Suprapubic skin (tissue), 3 donors: ENCODE measurements around the gene PIGH.

Source experiments
- CTCF ChIP-seq, 2 donors: fragments of 200-600 bp in 1 of 2; fragments of 450-650 bp in 1 of 2; sonication (generic) in 1 of 2; IDR thresholded peaks; one replicate each; pipeline ENCODE4 v1.5.1; 2016 to 2019; ENCODE audit warnings: antibody characterized with exemption in 2 of 2, mild to moderate bottlenecking in 1 of 2, moderate library complexity in 1 of 2
- POLR2AphosphoS5 ChIP-seq, 3 donors: sonication (generic); formaldehyde crosslinking; IDR thresholded peaks; one replicate each; pipeline ENCODE4 v1.6.1; 2017; ENCODE audit warnings: antibody characterized with exemption in 3 of 3

DNA sequence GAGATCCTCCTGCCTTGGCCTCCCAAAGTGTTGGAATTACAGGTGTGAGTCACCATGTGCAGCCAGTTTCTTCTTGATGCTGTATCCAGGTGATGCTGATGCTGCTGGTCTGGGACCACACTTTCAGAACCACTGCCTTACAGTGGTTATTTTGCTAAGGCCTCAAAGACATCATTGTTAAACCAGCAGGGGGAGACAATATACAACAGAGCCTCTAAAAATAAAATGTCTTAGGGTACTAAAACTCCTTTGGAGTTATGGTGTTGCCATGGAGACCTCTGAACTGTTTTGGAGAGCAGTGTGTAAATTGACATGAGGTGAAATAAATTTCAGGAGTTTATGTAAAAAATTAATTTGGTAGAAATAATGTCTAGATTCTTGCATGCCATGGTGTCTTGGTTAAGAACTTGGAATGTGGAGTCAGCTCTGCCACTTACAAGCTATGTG lies 18.6 kb upstream of the PIGH start:
- peak; percentile 36 to 48 for TF ChIP-seq CTCF (IDR thresholded peaks at IDR 0.05)
- TF ChIP-seq POLR2AphosphoS5 (IDR thresholded peaks at IDR 0.05): no peak
